ENCODE data around the gene CDH16. TPM values are rescaled to one million over a fixed set of nuclear protein-coding genes. Genes with fewer than 3 reads are reported as not detected.

CDH16 gene
- total RNA-seq, 2 donors from 2014 or later = not detected

GRCh38 chr16:66903544-66904427 lies 14.9 kb downstream of the CDH16 start:
- peaks cover 10% of the 10 kb centered on the region for H3K4me1 ChIP-seq (ENCODE audit: control insufficient read depth, insufficient read depth, low read length)
- H3K9ac ChIP-seq (ENCODE audit: extremely low read depth, low read length, poor library complexity, severe bottlenecking) = no peak overlapping the region
- H3K27me3 ChIP-seq (ENCODE audit: control insufficient read depth, insufficient read depth, low read length, poor library complexity, severe bottlenecking) = peaks cover 13% of the 10 kb centered on the region
- H3K27ac ChIP-seq (ENCODE audit: low read depth, low read length) = no peak overlapping the region
- 91 to 100% methylated on average over 4 to 11 of the region's 11 CpGs for WGBS, 2 experiments (ENCODE audit: insufficient coverage in 1 of 2, insufficient read length in 1 of 2)
- H3K4me3 ChIP-seq (ENCODE audit: low read length) = no peak overlapping the region
- Mint-ChIP-seq H3K9me3 (no peaks in the 10 kb centered on the region), H3K27ac (no peak overlapping the region), H3K36me3 (ENCODE audit: low read depth) (no peaks in the 10 kb centered on the region), H3K4me3 (no peak overlapping the region), H3K27me3 (ENCODE audit: insufficient read depth) (peaks cover 21% of the 10 kb centered on the region), H3K4me1 (peaks cover 11% of the 10 kb centered on the region)
- H3K36me3 ChIP-seq (ENCODE audit: control insufficient read depth, insufficient read depth, low read length) = no peaks in the 10 kb centered on the region
- TF ChIP-seq, protein P1, sequence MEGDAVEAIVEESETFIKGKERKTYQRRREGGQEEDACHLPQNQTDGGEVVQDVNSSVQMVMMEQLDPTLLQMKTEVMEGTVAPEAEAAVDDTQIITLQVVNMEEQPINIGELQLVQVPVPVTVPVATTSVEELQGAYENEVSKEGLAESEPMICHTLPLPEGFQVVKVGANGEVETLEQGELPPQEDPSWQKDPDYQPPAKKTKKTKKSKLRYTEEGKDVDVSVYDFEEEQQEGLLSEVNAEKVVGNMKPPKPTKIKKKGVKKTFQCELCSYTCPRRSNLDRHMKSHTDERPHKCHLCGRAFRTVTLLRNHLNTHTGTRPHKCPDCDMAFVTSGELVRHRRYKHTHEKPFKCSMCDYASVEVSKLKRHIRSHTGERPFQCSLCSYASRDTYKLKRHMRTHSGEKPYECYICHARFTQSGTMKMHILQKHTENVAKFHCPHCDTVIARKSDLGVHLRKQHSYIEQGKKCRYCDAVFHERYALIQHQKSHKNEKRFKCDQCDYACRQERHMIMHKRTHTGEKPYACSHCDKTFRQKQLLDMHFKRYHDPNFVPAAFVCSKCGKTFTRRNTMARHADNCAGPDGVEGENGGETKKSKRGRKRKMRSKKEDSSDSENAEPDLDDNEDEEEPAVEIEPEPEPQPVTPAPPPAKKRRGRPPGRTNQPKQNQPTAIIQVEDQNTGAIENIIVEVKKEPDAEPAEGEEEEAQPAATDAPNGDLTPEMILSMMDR (conservative IDR thresholded peaks at IDR 0.05) = no peak
- H3K9me3 ChIP-seq (ENCODE audit: control insufficient read depth, low read length) = no peaks in the 10 kb centered on the region
- DNase-seq = no peak

DNA sequence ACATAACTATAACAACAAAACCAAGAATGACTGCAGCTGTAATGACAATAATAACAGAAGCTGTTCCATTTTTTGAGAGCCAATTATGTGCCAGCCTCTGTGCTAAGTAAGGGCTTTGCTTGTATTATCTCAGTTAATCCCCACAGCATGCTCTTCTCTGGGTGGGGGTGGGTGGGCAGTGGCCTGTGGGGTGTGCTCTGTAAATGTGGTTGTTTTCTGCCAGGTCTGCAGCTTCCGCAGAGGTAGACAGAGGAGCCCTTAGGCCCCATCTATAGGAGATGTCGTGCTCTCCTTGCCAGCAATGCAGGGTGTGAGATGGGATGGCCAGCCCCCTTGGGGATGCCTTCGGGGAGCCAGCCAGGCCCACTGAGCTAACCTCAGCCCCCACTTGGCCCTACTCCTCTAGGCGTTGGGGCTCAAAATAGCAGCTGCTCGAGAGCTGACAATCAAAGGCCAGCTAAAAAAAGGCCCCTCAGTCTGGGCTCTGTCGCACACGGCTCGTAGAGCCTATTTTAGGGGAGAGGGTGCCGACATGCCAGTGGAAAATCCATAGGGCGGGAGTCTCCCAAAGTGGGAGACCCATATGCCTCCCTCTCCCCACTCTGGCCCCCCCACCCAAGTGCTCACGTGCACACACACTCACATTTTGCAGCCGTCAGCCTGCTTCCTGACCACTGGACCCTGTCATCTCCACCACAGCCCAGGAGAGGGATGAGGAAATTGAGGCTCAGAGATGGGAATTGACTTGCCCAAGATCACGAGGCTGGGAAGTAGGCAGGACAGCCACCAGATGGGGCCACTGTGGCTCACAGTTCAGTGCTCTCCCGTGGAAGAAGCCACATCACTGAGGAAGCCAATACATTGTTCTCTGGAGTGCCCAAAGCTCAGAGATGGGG lies 15.8 kb downstream of the CDH16 start:
- no peak overlapping the region for H3K27ac Mint-ChIP-seq
- no peak overlapping the region for H3K27ac ChIP-seq (ENCODE audit: low read depth, low read length)
- H3K36me3 ChIP-seq (ENCODE audit: control insufficient read depth, insufficient read depth, low read length) = no peaks in the 10 kb centered on the region
- H3K9me3 Mint-ChIP-seq = no peaks in the 10 kb centered on the region
- no peak overlapping the region for H3K4me3 ChIP-seq (ENCODE audit: low read length)
- TF ChIP-seq, protein P1 (conservative IDR thresholded peaks at IDR 0.05) = no peak
- H3K4me3 Mint-ChIP-seq = no peak overlapping the region
- H3K9ac ChIP-seq (ENCODE audit: extremely low read depth, low read length, poor library complexity, severe bottlenecking) = no peak overlapping the region
- peaks cover 10% of the 10 kb centered on the region for H3K4me1 ChIP-seq (ENCODE audit: control insufficient read depth, insufficient read depth, low read length)
- H3K27me3 ChIP-seq (ENCODE audit: control insufficient read depth, insufficient read depth, low read length, poor library complexity, severe bottlenecking) = peaks cover 4% of the 10 kb centered on the region
- no peak for DNase-seq
- peaks cover 11% of the 10 kb centered on the region for H3K4me1 Mint-ChIP-seq
- H3K27me3 Mint-ChIP-seq (ENCODE audit: insufficient read depth) = peaks cover 12% of the 10 kb centered on the region
- no peaks in the 10 kb centered on the region for H3K36me3 Mint-ChIP-seq (ENCODE audit: low read depth)
- 85 to 88% methylated on average over 7 to 14 of the region's 14 CpGs for WGBS, 2 experiments (ENCODE audit: insufficient coverage in 1 of 2, insufficient read length in 1 of 2)
- H3K9me3 ChIP-seq (ENCODE audit: control insufficient read depth, low read length) = no peaks in the 10 kb centered on the region

GRCh38 chr16:66901626-66902025 lies 17.1 kb downstream of the CDH16 start:
- Histone ChIP-seq H3K36me3 (ENCODE audit: control insufficient read depth, insufficient read depth, low read length) (no peaks in the 10 kb centered on the region), H3K27me3 (ENCODE audit: control insufficient read depth, insufficient read depth, low read length, poor library complexity, severe bottlenecking) (no peaks in the 10 kb centered on the region), H3K9ac (ENCODE audit: extremely low read depth, low read length, poor library complexity, severe bottlenecking) (no peak overlapping the region), H3K9me3 (ENCODE audit: control insufficient read depth, low read length) (no peaks in the 10 kb centered on the region), H3K27ac (ENCODE audit: low read depth, low read length) (no peak overlapping the region), H3K4me3 (ENCODE audit: low read length) (no peak overlapping the region), H3K4me1 (ENCODE audit: control insufficient read depth, insufficient read depth, low read length) (peaks cover 10% of the 10 kb centered on the region)
- Mint-ChIP-seq H3K36me3 (ENCODE audit: low read depth) (no peaks in the 10 kb centered on the region), H3K9me3 (no peaks in the 10 kb centered on the region), H3K27ac (no peak overlapping the region), H3K4me3 (no peak overlapping the region), H3K27me3 (ENCODE audit: insufficient read depth) (peaks cover 7% of the 10 kb centered on the region), H3K4me1 (peaks cover 13% of the 10 kb centered on the region)
- no peak for DNase-seq
- WGBS, 2 experiments (ENCODE audit: insufficient coverage in 1 of 2, insufficient read length in 1 of 2) = 93 to 97% methylated on average over 6 to 10 of the region's 10 CpGs
- TF ChIP-seq, protein P1 (conservative IDR thresholded peaks at IDR 0.05) = no peak

Measured in endodermal cell (in vitro differentiated cells).